ACHN (cell line): ENCODE measurements around the gene TXNDC16.
"Not testable (repeated sequence)": the region's sequence is repeated elsewhere in the genome, so short reads cannot be mapped to it uniquely, and the experiment has no call there.

Experiments used
- DNase-seq: peaks from one replicate; pipeline ENCODE4 v3.0.0-alpha.2; 2015
- in situ Hi-C: cut with HindIII; loops from 2 replicates; pipeline ENCODE4 v1.10.0; 2017; ENCODE audit warnings: low sequenced_read_pairs, low pct_ligation_motif_present, low pct_unique_long_range_greater_than_20kb

TXNDC16 gene, protein sequence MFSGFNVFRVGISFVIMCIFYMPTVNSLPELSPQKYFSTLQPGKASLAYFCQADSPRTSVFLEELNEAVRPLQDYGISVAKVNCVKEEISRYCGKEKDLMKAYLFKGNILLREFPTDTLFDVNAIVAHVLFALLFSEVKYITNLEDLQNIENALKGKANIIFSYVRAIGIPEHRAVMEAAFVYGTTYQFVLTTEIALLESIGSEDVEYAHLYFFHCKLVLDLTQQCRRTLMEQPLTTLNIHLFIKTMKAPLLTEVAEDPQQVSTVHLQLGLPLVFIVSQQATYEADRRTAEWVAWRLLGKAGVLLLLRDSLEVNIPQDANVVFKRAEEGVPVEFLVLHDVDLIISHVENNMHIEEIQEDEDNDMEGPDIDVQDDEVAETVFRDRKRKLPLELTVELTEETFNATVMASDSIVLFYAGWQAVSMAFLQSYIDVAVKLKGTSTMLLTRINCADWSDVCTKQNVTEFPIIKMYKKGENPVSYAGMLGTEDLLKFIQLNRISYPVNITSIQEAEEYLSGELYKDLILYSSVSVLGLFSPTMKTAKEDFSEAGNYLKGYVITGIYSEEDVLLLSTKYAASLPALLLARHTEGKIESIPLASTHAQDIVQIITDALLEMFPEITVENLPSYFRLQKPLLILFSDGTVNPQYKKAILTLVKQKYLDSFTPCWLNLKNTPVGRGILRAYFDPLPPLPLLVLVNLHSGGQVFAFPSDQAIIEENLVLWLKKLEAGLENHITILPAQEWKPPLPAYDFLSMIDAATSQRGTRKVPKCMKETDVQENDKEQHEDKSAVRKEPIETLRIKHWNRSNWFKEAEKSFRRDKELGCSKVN

DNA sequence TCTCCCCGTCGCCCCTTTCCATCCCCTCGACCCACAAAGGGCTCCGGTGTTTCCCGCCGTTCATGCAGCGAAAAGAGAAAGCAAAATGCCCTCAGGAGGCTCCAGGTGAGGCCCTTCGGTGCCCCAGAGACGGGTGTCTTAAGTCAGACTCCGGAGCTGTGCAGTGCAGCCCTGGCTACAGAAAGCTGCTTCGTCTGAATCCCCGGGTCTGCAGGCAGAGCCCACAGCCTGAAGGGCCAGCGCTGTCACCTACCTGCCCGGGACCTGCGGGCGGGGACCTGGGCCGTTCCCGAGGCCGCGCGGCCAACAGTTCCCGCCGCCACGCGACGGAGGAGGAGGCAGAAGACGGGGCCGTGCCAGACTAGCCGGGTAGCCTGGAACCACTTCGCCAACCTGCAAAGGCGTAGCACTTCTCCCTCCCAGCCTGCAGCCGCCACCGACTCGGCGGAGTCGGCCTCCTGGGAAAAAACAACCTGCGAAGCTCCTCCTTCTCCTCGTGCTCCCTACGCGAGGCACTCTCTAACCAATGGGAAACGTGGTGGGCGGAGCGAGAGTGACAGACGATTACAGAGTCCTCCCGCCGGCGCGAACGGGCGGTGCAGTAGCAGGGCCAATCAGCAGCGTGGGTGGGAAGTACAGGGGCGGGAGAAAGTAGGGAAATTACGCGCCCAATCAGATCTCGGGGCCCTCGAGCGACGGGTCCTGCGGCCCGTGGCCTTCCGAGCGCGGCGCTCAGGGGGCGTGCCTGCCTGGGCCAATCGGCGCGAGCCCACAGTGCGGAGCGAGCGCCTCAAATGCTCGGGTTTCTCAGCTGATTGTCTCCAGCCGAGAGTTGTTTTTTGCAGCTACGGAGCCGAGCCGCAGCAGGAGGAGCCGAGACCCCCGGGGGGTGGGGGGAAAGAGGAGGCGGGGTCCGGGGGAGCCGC is at the start of gene TXNDC16, which contains the start of gene GPR137C:
Gene TXNDC16 (minus strand): TSS at position 443 of the 926 bp plus-strand sequence. CDS start 8,948 bp downstream, outside the sequence.
Gene GPR137C (plus strand): TSS at position 774 of the 926 bp plus-strand sequence. CDS start 312 bp downstream, outside the sequence.
- in situ Hi-C loops, result no loop called here
- peak; percentile 99 for DNase-seq

DNA sequence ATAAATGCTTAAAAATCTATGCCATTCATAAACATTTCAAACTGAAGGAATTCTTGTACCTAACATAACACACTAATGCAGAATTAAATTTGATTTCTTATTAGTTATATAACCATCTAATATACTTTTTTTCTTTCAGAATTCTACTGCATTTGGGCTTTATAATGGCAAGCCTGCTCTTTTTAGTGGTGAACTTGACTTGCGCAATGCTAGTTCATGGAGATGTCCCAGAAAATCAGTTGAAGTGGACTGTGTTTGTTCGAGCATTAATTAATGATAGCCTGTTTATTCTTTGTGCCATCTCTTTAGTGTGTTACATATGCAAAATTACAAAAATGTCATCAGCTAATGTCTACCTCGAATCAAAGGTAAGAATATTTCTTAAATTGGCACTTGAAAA is 47.7 kb upstream of the TXNDC16 start:
- DNase-seq, result no peak
- in situ Hi-C loops, result no loop called here

DNA sequence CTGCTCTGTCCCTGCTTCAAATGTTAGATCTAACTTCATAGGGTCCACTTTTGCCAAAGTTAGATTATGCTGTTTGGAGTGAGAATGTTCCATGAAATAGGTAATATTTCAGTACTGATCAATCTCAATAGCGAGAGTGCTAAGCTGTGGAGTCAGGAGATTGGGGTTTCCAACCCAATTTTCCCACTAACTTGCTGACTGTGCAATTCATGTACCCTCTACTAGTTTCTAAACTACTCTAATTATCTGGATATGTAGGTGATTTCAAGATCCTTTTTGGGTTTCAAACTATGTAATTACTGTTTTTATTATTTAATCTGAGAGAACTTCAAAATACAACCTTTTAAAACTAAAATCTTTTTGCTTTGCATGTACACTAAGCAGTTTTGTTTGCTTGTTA is 46.3 kb upstream of the TXNDC16 start:
- in situ Hi-C loops, result no loop called here
- no peak for DNase-seq

DNA sequence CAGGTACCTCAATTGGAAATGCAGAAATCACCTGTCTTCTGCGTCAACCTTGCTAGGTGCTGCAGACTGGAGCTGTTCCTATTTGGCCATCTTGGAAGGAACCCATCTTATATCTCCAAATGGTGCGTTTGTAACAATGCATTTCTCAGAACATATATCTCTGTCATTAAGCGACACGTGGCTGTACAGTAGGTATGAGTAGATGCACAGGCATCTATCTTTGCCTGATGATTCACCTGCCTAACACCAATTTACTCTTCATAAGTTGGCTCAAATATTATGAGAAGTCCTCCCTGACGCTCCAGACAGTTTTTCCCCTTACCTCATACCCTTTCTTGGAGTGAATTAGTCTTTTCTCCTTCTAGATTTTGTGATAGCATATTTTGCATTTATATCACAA is 44.6 kb upstream of the TXNDC16 start:
- in situ Hi-C loops, result no loop called here

DNA sequence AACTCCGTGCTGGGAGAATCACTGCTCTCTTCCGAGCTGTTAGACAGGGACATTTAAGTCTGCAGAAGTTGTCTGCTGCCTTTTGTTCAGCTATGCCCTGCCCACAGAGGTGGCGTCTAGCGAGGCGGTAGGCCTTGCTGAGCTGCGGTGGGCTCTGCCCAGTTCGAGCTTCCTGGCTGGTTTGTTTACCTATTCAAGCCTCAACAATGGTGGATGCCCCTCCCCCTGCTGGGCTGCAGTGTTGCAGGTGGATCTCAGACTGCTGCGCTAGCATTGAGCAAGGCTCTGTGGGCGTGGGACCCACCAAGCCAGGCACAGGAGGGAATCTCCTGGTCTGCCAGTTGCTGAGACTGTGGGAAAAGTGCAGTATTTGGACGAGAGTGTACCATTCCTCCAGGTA is 44.0 kb upstream of the TXNDC16 start:
- in situ Hi-C loops, result no loop called here
- no peak for DNase-seq

More for the DNA sequence above, 44.6 kb upstream of the TXNDC16 start:
- DNase-seq, result no peak

DNA sequence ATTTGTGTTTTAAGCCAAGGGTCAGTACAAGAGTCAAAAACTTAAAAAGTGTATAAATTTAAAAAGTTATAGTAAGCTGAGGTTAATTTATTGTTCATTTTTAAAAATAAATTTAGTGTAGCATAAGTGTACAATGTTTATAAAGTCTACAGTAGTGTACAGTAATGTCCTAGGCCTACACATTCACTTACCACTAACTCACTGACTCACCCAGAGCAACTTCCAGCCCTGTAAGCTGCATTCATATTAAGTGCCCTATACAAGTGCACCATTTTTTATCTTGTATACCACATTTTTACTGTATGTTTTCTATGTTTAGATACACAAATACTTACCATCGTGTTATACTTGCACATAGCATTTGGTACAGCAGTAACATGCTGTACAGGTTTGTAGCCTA is 38.0 kb upstream of the TXNDC16 start:
- DNase-seq, result no peak
- in situ Hi-C loops, result no loop called here

DNA sequence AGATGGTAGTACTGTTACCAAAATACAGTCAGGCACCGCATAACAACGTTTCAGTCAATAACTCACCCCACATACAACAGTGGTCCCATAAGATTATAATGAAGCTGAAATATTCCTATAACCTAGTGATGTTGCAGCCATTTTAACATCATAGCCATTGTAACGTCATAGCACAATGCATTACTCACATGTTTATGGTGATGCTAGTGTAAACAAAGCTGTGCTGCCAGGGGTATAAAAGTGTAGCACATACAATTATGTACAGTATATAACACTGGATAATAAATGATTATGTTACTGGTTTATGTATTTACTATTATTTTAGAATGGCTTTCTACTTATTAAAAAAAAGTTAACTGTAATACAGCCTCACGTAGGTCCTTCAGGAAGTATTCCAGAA is 37.3 kb upstream of the TXNDC16 start:
- DNase-seq, result no peak
- in situ Hi-C loops, result no loop called here

DNA sequence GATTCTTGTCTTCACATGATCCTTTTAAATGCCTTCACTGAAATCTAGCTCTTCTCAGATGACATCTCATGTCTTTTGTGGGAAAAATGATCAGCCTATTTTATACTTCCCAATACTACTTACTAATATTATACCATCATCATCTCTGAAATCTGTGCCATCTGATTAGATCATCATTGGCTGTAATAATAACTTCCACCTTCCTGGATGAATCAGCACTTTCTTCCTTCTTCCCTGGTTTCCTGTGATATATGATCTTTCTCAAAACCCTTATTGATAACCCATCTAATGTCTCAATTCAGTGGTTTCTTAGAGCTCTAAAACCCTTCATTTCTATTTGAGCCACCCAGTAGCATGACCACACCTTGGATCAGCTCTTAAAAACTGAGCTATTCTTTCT is 31.2 kb upstream of the TXNDC16 start:
- no peak for DNase-seq
- in situ Hi-C loops, result no loop called here

DNA sequence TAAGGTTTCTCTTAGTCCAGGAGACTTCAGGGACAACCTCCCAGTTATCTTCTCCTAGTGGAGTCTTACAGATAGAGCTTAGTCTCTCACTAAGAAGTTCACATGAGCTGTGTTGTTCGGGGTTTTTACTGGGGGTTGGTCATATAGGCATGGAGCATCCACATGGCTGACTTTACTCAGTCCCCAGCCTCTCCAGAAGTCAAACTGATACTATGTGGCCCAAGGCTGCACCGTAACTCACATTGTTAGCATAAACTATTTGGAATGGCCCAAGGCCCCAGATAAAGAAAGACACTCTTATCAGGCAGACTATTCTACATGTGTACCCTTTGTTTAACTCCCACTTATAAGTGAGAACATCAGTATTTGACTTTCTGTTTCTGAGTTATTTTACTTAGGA is 23.6 kb upstream of the TXNDC16 start:
- DNase-seq, result no peak
- in situ Hi-C loops, result no loop called here

DNA sequence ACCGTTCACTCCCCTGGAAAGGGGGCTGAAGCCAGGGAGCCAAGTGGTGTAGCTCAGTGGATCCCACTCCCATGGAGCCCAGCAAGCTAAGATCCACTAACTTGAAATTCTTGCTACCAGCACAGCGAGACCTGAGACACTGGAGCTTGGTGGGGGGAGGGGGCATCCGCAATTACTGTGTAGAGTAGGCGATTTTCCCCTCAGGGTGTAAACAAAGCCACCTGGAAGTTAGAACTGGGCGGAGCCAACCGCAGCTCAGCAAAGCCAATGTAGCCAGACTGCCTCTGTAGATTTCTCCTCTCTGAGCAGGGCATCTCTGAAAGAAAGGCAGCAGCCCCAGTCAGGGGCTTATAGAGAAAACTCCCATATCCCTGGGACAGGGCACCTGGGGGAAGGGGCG is 16.1 kb upstream of the TXNDC16 start:
- in situ Hi-C loops, DNase-seq: not testable (repeated sequence)

DNA sequence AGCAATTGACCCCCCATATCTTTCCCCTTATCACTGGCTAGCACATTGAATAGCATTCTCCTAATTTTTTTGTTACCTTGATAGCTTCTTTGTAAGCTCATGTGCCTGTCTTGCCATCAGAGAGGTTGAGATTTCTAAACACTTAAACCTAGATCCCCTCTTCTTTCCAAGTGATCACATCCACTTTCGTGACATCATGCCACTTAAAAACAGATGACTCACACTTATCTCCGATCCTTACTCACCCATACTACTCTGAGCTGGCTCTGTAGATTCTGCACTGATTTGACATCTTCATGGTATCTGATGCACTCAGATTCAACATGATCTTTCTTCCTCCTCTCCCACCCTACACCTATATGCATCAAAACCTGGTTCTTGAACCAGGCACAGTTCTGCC is 10.8 kb upstream of the TXNDC16 start:
- in situ Hi-C loops, result no loop called here
- DNase-seq, result peak; percentile 43

DNA sequence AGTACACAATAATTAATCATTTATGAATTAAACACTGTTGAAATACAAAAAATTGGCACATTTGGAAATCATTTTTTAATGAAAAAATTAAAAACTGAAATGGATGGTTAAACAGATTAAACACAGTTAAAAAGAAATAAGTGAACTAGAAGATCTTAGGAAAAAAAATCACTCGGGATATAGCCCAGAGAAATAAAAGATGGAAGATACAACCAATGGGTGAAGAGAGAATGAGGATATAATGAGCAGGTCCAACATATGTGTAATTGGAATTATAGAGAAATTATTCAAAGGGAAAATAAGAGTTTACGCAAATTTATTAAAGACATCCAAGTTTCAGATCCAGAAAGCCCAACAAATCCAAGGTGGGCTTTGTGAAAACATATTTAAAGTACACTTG is 6.4 kb upstream of the TXNDC16 start:
- no peak for DNase-seq
- in situ Hi-C loops, result no loop called here

DNA sequence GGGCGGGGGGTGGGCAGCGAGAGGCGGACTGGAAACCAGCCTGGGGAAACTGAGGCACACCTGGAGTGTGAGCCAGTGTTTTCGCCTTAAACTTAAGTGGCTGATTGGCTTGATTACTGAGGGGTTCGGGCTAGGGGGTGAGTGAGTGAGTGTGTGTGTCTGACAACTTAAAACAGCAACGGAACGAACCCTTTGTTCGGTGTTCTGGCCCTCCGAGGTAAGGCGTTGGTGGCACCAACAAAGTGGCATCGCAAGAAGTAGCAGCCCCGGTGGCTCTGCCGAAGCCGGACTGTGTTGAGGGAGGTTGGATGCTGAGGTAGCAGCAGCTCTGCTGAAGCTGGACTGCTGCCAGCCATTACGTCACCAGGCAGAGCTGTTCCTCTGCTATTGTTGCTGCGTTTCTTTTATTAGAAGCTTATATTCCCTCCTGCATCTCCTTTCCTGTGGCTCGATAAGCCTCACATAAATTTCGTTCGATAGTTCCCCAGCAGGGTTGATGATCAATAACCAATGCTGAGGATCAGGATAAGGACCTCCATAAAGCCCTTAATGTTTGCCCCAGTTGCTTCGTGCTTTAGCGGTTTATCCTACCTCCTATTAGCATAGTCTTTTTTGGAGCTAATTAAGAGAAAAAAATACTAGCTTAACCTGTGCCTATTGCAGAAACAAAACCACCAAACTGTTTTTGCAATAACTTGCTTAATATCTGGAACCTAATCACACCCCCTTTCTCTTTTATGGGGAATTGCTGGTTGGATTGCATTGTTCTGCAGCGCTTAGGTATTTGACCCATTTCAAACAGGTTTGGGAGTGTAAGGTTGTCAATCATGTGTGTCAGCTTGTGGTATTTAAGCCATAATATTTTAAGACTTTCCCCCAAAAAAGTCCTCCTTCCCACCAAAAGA is 1.6 kb upstream of the TXNDC16 start:
- peak; percentile 75 for DNase-seq
- in situ Hi-C loops, result no loop called here

DNA sequence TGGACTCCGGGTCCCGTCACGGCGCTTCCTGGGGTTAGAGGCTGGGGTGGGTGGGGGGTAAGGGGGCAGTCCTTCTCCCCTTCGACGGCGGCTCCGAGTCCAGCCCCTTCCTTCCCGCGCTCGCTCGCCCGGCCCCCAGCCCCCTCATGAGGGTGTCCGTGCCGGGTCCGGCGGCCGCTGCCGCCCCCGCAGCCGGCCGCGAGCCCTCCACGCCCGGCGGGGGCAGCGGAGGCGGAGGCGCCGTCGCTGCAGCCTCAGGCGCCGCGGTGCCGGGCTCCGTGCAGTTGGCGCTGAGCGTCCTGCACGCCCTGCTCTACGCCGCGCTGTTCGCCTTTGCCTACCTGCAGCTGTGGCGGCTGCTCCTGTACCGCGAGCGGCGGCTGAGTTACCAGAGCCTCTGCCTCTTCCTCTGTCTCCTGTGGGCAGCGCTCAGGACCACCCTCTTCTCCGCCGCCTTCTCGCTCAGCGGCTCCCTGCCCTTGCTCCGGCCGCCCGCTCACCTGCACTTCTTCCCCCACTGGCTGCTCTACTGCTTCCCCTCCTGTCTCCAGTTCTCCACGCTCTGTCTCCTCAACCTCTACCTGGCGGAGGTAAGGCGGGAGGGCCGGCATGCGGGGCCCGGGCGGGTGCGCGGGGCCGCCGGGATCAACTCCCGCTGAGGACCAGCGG is 831 bp upstream of the TXNDC16 start:
- in situ Hi-C loops, result no loop called here
- DNase-seq, result peak; percentile 11

DNA sequence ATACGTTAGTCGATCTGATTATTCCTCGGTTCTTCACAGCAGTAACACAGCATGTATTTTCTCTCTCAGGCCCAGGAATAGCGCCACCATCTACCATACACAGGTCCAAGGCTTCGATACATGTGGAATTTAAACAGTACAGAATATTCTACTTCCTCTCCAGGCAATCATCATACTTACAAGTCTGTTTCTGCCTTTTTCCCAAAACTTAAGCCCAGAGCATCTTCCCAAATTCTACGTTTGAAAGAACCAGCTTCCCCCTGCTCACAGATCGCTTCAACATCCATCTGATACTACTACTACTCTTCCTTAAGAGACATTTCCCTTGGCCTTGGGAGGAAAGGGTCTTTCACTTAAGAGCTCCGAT is 626 bp downstream of the TXNDC16 start:
- in situ Hi-C loops, result no loop called here

DNA sequence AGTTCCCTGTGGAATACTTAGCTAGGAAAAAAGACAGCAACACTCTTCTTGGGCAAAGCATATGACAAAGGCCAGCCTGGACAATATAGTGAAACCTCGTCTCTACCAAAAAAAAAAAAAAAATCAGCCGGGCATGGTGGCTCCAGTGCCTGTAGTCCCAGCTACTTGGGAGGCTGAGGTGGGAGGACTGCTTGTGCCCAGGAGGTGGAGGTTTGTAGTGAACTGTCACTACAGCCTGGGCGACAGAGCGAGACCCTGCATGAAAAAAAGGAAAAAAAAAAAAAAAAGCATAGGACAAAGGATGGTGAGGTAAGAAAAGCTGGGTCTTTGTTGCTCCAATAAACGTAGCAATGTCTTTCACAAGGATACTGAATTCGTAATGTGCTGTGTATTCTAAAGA is 1.1 kb downstream of the TXNDC16 start:
- in situ Hi-C loops, result no loop called here
- DNase-seq, result no peak

More for the DNA sequence above, 626 bp downstream of the TXNDC16 start:
- DNase-seq, result peak; percentile 33

DNA sequence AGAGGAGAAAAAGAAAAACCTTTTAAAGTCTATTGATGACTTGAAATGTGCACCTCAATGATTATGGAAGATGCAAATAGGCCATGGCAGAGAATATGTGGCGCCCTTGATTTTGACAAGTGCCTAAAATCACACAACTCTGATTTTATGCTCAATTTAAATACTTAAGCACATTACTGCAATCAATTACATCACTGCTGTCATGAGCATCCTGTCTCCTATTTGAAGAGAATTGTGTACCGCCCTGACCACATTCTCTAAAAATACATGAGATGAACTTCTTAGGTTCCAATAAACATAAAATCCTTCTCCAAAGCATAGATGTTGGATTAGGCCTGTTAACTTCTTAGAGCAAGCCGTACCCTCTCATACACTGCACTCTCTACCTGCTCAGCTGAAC is 1.6 kb downstream of the TXNDC16 start:
- in situ Hi-C loops, result no loop called here
- no peak for DNase-seq
